Skeletal muscle tissue (tissue), 4 donors: Measurements from ENCODE around the gene TPCN1. TPM values are rescaled to one million over a fixed set of nuclear protein-coding genes. Genes with fewer than 3 reads are reported as not detected.

ENCODE experiments used
- H3K27ac ChIP-seq: one replicate; pipeline ENCODE4 v1.7.0; 2013; ENCODE audit warnings: mild to moderate bottlenecking, low read depth, low read length, inconsistent platforms
- H3K27me3 ChIP-seq, 3 donors: one replicate each; pipeline ENCODE4 v1.7.0; 2013; ENCODE audit warnings: low read length in 3 of 3; ENCODE audit not compliant: control insufficient read depth in 3 of 3, insufficient read depth in 3 of 3
- H3K36me3 ChIP-seq, 3 donors: one replicate each; pipeline ENCODE4 v1.7.0; 2013; ENCODE audit warnings: low read length in 3 of 3; ENCODE audit not compliant: control insufficient read depth in 3 of 3, insufficient read depth in 3 of 3
- H3K4me1 ChIP-seq, 3 donors: one replicate each; pipeline ENCODE4 v1.7.0; 2013; ENCODE audit warnings: low read length in 3 of 3, mild to moderate bottlenecking in 3 of 3; ENCODE audit not compliant: control insufficient read depth in 3 of 3, insufficient read depth in 3 of 3
- H3K4me3 ChIP-seq, 3 donors: one replicate each; pipeline ENCODE4 v1.7.0; 2013; ENCODE audit warnings: low read length in 3 of 3
- H3K9ac ChIP-seq, 3 donors: one replicate each; pipeline ENCODE4 v1.7.0; 2013; ENCODE audit warnings: low read length in 3 of 3, mild to moderate bottlenecking in 3 of 3, moderate library complexity in 2 of 3, low read depth in 1 of 3
- H3K9me3 ChIP-seq, 3 donors: one replicate each; pipeline ENCODE4 v1.7.0; 2013; ENCODE audit warnings: low read length in 3 of 3; ENCODE audit not compliant: control insufficient read depth in 3 of 3
- total RNA-seq: library from RNA; depleted of rRNA; stranded (reverse); fragments of >200 nt; gene quantifications from one replicate; pipeline ENCODE4 v1.2.3, GENCODE V29; 2014
- donor health status: Osteomylitis.

The TPCN1 gene
- total RNA-seq, 1 donor from 2014 or later, result 11.0 TPM

DNA sequence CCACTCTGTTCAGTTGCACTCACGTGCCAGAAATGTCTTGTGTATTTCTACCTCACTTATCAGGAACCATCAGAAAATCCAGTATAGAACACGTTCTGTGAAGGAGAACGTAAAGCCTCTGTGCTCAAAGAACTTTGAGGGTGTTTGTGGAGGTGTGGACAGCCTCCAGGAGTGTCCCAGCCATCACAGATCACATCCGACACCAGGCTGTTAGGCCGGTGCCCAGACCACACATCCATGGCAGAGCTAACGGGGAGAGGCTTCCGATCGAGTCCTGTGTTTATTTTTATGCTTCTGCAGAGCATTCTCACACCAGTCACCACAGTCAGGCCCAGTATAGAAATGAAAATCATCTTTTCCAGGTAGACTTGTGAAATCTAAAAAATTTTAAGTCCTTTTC is 53.6 kb downstream of the TPCN1 start:
- Histone ChIP-seq H3K9me3 (no peaks in the 10 kb centered on the region), H3K9ac (no peak overlapping the region), H3K27me3 (no peaks in the 10 kb centered on the region), H3K4me3 (no peak overlapping the region), H3K4me1 (peaks cover 22 to 28% (median 24%) of the 10 kb centered on the region in 3 donors), H3K27ac (no peak overlapping the region), H3K36me3 (peaks cover 58 to 66% (median 60%) of the 10 kb centered on the region in 3 donors)

DNA sequence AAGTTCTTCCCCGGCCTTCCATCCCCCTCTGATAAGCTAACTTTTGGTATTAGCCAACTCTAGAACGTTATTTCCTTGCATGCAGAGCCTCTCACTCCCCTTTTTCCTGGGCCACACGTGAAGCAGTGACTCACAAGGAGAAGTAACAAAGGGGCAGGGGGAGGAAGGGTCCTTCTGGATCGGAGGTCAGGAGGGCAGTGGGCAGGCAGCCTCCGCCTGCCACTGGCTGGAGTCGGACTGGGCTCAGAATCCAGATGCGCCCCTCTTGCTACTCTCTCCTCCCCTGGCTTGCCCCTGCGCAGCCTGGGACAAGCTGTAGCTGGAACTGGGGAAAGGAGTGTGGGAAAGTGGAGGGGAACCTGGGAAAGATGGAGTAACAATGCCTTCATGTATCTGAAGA is 55.0 kb downstream of the TPCN1 start:
- H3K9ac ChIP-seq, result no peak overlapping the region
- H3K27me3 ChIP-seq, result no peaks in the 10 kb centered on the region
- H3K27ac ChIP-seq, result no peak overlapping the region
- no peaks in the 10 kb centered on the region for H3K9me3 ChIP-seq
- H3K4me1 ChIP-seq, result peaks cover 21 to 25% (median 21%) of the 10 kb centered on the region in 3 donors
- H3K36me3 ChIP-seq, result peaks cover 63 to 68% (median 64%) of the 10 kb centered on the region in 3 donors
- no peak overlapping the region for H3K4me3 ChIP-seq

DNA sequence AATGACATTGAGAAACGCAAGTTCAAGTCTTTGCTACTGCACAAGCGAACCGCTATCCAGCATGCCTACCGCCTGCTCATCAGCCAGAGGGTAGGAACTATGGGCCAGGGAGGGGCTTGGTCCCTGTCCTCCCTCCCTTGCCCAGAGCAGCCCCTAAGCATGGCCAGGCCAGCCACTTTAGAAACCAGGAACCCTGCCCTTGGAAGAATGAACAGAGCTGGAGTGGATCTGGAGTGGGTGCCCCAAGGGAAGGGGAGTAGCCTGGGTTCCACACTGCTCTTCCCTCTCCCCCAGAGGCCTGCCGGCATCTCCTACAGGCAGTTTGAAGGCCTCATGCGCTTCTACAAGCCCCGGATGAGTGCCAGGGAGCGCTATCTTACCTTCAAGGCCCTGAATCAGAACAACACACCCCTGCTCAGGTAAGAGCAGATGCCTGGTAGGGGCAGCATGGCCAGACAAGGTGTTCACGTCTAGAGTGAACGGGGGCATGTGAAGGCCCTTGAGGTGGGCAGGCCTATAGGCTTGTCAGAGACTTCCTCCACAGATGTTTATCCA is 55.8 kb downstream of the TPCN1 start:
- Histone ChIP-seq H3K4me3 (no peak overlapping the region), H3K27me3 (no peaks in the 10 kb centered on the region), H3K9me3 (no peaks in the 10 kb centered on the region), H3K9ac (no peak overlapping the region), H3K27ac (no peak overlapping the region), H3K36me3 (peaks cover 63 to 71% (median 63%) of the 10 kb centered on the region in 3 donors), H3K4me1 (peaks cover 13 to 17% (median 14%) of the 10 kb centered on the region in 3 donors)

DNA sequence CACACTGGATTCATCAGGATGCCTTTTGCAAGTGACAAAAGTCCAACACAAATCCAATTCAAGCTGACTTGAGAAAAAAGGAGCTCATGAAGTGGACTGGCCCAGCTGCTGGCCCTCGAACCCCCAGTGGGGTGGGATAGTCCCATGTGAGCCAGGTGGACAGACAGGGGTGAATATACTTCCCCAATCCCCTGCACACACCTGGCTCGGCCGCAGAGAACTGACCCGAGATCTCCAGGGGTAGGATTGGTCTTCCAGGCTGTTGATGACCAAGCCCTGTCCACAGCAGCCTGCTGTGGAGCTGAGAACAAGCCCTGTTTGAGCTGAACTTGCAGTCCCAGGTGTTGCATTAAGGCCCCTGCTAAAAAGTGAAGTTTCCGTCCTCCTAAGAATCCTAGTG is 56.2 kb downstream of the TPCN1 start:
- Histone ChIP-seq H3K4me3 (no peak overlapping the region), H3K9ac (no peak overlapping the region), H3K27me3 (no peaks in the 10 kb centered on the region), H3K4me1 (peaks cover 8 to 13% (median 9%) of the 10 kb centered on the region in 3 donors), H3K27ac (no peak overlapping the region), H3K9me3 (no peaks in the 10 kb centered on the region), H3K36me3 (peaks cover 61 to 70% (median 63%) of the 10 kb centered on the region in 3 donors)

DNA sequence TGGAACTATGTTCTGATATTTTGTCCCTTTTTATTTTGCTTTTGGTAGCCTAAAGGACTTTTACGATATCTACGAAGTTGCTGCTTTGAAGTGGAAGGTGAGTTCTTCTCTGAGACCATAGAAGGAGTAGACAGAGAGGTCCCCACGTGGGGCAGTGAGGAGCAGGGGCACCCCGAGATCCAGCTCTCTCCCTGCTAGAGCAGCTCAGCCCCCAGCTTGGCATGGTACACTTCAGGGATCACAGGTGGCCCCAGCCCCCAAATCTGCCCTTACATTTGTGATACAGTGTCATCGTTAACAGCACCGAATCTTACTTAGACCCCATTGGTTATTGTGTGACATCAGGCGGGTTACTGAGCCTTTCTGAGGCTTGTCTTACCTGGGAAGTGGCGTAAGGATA is 56.9 kb downstream of the TPCN1 start:
- Histone ChIP-seq H3K9ac (no peak overlapping the region), H3K27me3 (no peaks in the 10 kb centered on the region), H3K36me3 (peaks cover 54 to 64% (median 61%) of the 10 kb centered on the region in 3 donors), H3K9me3 (no peaks in the 10 kb centered on the region), H3K4me1 (peaks cover 2 to 7% (median 3%) of the 10 kb centered on the region in 3 donors), H3K4me3 (no peak overlapping the region), H3K27ac (no peak overlapping the region)

DNA sequence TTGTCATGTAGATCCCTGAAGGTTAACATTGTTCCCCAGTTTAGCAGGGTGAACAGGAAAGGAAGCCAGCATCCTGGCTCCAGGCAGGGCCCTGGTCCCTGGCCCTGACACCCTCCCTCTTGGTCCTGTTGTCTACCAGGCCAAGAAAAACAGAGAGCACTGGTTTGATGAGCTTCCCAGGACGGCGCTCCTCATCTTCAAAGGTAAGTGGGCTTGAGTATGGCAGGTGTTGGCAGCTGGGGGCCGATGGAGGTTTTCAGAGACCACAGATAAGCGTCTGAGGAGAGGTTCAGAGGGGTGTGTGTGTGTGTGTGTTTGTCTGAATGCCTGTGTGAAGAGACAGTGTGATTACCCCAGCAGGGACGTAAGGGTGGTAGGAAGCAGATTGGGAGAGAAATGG is 57.4 kb downstream of the TPCN1 start:
- H3K27me3 ChIP-seq, result no peaks in the 10 kb centered on the region
- no peak overlapping the region for H3K4me3 ChIP-seq
- peaks cover 50 to 64% (median 57%) of the 10 kb centered on the region in 3 donors for H3K36me3 ChIP-seq

GRCh38 chr12:113284751-113285150 is 63.5 kb downstream of the TPCN1 start:
- Histone ChIP-seq H3K27me3 (no peaks in the 10 kb centered on the region), H3K9me3 (no peaks in the 10 kb centered on the region), H3K4me3 (no peak overlapping the region), H3K4me1 (peaks cover 0 to 3% (median 0%) of the 10 kb centered on the region in 3 donors), H3K27ac (no peak overlapping the region), H3K36me3 (peaks cover 68 to 79% (median 76%) of the 10 kb centered on the region in 3 donors), H3K9ac (no peak overlapping the region)

More for the DNA sequence above, 57.4 kb downstream of the TPCN1 start:
- H3K4me1 ChIP-seq, result peaks cover 0 to 2% (median 0%) of the 10 kb centered on the region in 3 donors
- H3K9me3 ChIP-seq, result no peaks in the 10 kb centered on the region
- H3K9ac ChIP-seq, result peak overlapping the region in 1 of 3 donors; percentile 23
- H3K27ac ChIP-seq, result no peak overlapping the region

- peaks cover 70 to 79% (median 78%) of the 10 kb centered on the region in 3 donors for H3K36me3 ChIP-seq
- H3K4me1 ChIP-seq, result peaks cover 0 to 3% (median 0%) of the 10 kb centered on the region in 3 donors
- no peaks in the 10 kb centered on the region for H3K9me3 ChIP-seq
- H3K4me3 ChIP-seq, result no peak overlapping the region
- no peak overlapping the region for H3K9ac ChIP-seq
- no peaks in the 10 kb centered on the region for H3K27me3 ChIP-seq
- H3K27ac ChIP-seq, result no peak overlapping the region
Observed at GRCh38 chr12:113285679-113286610, 64.7 kb downstream of the TPCN1 start.

DNA sequence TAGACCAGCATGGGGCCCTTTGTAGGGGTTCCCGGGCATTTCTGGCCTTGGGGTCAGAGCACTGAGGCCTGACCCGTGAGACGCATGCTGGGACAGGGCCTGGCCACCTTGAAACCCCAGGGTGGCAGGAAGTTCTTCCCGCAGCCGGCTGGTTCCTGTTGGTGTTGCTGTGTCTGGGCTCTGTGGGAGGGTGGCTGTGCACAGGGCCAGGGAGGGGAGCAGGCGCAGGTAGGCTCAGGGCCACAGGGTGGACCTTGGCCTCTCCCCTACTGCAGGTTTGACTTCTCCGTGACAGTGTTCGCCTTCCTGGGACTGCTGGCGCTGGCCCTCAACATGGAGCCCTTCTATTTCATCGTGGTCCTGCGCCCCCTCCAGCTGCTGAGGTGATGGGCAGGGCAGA is 65.4 kb downstream of the TPCN1 start:
- H3K4me1 ChIP-seq, result peaks cover 0 to 3% (median 0%) of the 10 kb centered on the region in 3 donors

More for the DNA sequence above, 65.4 kb downstream of the TPCN1 start:
- Histone ChIP-seq H3K36me3 (peaks cover 78 to 84% (median 80%) of the 10 kb centered on the region in 3 donors), H3K9ac (no peak overlapping the region), H3K4me3 (no peak overlapping the region), H3K27ac (no peak overlapping the region), H3K9me3 (no peaks in the 10 kb centered on the region), H3K27me3 (no peaks in the 10 kb centered on the region)
